ENCODE results near the gene MYD88. TPM values are rescaled to one million over a fixed set of nuclear protein-coding genes. Genes with fewer than 3 reads are reported as not detected.

MYD88 gene
- 10 to 100 TPM; 26.6 to 28.8 (median 27.6) TPM for polyA plus RNA-seq (ENCODE audit: insufficient read length in 4 of 4)

DNA sequence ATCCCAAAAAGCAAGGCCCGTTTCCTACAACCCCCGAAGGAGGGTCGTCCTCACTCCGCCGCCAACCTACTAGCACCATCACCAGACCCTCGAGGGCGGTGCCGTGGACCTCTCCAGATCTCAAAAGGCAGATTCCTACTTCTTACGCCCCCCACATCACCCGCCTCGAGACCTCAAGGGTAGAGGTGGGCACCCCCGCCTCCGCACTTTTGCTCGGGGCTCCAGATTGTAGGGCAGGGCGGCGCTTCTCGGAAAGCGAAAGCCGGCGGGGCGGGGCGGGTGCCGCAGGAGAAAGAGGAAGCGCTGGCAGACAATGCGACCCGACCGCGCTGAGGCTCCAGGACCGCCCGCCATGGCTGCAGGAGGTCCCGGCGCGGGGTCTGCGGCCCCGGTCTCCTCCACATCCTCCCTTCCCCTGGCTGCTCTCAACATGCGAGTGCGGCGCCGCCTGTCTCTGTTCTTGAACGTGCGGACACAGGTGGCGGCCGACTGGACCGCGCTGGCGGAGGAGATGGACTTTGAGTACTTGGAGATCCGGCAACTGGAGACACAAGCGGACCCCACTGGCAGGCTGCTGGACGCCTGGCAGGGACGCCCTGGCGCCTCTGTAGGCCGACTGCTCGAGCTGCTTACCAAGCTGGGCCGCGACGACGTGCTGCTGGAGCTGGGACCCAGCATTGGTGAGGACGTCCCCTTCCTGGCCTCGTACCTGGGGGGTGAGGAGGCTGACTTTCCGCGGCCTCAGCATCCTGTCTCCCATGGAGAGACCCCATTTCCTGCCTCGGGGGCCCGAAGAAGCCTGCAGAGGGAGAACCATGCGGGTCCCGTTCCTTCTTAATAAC, at the start of gene MYD88:
TSS of gene MYD88 (plus strand) at position 313 of the 842 bp plus-strand sequence. CDS start at position 353, 40 bp downstream.
- DNase-seq (ENCODE audit: low read depth in 4 of 4, low spot score in 3 of 4), result no peak

- no peak for DNase-seq (ENCODE audit: low read depth in 4 of 4, low spot score in 3 of 4)
Measured at GRCh38 chr3:38089163-38089562, 49.3 kb upstream of the MYD88 start.

DNA sequence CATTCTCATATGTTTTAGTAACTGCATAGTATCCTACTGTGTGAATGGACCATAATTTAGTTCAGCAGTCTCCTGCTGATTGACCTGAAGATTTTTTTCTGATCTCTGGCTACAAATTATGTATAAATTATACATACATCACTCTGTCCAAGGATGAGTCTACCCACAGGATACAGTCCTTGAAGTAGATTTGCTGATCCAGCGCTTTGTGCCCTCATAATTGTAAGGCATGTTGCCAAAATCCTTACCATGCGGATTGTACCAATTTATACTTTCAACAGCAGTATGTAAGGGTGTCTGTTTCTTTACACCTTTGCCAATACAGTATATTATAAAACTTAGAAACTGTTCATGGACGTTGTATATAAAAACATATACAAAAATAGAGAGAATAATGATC, 48.0 kb upstream of the MYD88 start:
- DNase-seq (ENCODE audit: low read depth in 4 of 4, low spot score in 3 of 4), result no peak

DNA sequence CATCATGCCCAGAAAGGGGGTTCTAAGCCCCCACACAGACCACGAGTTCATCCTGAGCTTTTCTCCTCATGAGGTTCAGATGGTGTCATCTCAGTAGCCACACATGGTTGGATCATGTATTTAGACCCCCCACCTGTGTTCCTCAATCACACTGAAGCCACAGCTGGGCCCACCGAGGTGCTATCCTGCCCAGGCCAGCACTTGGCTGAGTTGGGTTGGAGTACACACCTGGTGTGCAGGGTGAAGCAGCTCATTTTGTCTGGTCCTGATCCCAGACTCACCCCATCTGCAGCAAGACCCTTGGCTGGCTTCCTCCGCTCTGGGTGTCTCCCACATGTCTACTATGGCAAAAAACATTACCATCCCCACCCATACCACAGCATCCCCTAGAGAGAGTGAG, 43.5 kb upstream of the MYD88 start:
- DNase-seq (ENCODE audit: low read depth in 4 of 4, low spot score in 3 of 4), result no peak

- DNase-seq (ENCODE audit: low read depth in 4 of 4, low spot score in 3 of 4), result no peak
Measured at GRCh38 chr3:38095669-38096483, 42.6 kb upstream of the MYD88 start.

DNA sequence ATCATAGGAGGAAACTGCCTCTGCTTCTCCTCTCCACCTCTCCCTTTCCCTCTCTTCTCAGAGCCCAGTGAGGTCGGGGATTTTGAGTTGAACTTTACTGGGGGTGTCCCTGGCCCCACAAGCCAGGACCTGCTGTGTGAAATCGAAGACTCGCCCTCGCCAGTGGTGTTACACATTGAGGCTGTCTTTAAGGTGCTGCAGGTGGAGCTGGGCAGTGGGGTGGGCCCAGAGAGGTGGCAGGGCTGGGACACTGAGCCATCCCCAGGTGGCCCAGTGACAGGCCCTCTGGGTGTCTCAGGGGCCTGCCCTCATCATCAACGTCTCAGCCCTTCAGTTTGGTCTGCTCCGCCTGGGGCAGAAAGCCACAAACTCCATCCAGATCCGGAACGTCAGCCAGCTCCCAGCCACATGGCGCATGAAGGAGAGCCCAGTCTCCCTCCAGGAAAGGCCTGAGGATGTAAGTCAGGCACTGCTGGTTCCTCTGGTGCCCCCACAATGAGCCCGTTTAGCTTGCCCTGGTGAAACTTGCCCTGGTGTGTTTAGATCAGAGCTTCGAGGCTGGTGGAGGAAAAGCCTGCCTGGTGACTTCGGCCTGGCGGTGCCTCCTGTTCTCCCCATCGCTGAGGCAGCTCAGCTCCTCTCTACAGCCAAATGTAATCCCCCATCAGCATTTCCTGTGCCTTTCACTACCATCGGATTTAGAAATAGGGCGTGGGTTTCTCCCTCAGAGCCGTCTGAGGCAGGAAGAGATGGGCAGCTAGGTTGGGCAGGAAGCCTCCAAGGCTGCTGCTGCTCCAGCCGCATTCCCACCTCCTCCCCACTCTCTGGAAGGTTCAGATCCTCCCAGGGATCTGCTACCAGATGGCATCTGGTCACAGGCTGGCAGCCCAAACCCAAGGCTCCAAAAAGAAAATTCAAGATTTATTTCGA, 40.8 kb upstream of the MYD88 start:
- no peak for DNase-seq (ENCODE audit: low read depth in 4 of 4, low spot score in 3 of 4)

DNA sequence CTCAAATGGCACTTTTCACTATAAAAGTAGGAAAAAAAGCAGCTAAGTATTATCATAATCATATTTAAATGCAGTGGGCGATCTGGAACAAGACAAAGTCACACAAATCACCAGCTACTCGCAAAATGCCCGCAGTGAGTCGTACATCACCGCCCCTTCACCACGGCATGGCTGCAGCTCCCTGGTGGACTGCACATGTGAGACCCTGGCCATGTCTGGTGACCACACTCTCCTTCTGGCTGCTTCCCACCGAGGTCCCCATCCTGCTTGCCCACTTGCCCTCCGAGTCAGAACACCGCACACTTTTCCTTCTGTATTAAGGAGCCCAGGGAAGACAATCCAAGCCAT, 40.1 kb upstream of the MYD88 start:
- no peak for DNase-seq (ENCODE audit: low read depth in 4 of 4, low spot score in 3 of 4)

- no peak for DNase-seq (ENCODE audit: low read depth in 4 of 4, low spot score in 3 of 4)
Measured at GRCh38 chr3:38099518-38099917, 38.9 kb upstream of the MYD88 start.

- DNase-seq (ENCODE audit: low read depth in 4 of 4, low spot score in 3 of 4), result no peak
Measured at GRCh38 chr3:38100498-38100897, 38.0 kb upstream of the MYD88 start.

- DNase-seq (ENCODE audit: low read depth in 4 of 4, low spot score in 3 of 4), result no peak
Measured at GRCh38 chr3:38101811-38102443, 36.5 kb upstream of the MYD88 start.

GRCh38 chr3:38102444-38102814, 36.0 kb upstream of the MYD88 start:
- DNase-seq (ENCODE audit: low read depth in 4 of 4, low spot score in 3 of 4), result no peak

- no peak for DNase-seq (ENCODE audit: low read depth in 4 of 4, low spot score in 3 of 4)
Measured at GRCh38 chr3:38105525-38105924, 32.9 kb upstream of the MYD88 start.

DNA sequence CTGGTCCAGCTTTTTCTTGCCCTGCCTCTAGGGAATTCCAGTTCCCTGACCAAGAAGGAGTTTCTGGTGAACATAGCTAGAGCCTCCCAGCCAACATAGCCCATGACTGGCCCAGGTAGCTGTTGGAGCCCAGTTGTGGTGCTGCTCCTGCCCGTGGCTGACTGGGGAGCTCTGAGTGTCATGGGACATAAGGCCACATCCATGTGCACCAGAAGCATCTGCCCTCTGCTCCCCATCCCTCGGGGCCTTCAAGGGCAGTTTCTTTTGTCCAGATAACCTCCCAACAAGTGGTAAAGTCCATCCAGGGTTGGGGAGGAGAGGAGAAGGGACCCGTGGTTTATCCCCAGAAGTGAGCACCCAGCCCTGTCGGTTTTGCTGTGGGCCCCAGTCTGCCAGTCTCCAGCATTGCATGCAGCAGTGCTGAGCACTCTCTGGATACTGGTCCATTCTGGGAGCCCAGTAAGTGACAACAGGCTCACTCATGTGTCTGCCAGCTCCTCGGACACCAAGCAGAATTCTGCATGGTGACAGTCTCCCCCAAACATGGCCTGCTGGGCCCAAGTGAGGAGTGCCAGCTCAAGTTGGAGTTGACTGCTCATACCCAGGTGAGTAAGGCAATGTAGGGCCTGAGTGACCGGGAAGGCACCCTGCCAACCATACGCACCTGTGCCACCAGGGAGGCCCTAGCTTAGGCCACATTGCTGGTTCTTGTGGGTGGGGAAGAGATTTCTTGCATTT, 30.4 kb upstream of the MYD88 start:
- no peak for DNase-seq (ENCODE audit: low read depth in 4 of 4, low spot score in 3 of 4)

DNA sequence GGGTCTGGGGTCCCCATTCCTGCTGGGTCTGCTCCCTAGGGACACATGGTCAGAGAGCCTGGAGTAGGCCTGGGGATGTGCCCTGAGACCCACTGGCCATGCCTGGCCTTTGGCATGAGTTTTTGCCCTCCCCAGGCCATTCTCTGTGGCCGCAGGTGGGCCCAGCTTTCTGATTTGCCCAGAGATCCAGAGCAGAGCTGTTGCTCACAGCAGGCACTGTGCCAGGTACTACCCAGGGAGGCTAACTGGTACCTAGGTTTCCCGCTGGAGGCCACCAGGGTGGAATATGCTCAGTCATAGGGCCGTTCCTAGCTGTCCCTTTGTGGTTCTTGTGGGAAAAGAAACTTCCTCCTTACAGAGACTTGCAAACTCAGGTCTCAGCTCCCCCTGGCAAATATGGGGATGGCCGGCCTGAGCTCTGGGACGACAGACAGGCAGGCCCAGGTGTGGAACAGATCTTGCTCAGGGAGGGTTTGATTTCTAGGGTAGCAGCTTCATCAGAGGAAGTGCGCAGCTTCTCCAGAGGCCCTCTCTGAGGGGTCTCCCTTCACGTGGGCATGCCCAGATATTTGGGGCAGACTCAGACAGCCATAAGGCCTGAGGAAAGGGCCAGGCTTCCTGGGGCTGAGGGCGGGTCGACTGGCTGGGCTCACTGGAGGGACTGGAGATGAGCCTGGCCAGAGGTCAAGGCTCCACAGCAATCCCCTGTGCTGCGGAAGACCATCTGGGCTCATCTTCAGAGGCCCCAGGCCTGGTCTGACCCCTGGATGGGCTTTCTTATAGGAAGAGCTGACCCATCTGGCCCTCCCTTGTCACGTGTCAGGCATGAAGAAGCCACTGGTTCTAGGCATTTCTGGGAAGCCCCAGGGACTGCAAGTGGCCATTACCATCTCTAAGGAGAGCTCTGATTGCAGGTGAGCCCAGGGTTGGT, 29.5 kb upstream of the MYD88 start:
- DNase-seq (ENCODE audit: low read depth in 4 of 4, low spot score in 3 of 4), result no peak

- no peak for DNase-seq (ENCODE audit: low read depth in 4 of 4, low spot score in 3 of 4)
Measured at GRCh38 chr3:38109580-38110313, 28.7 kb upstream of the MYD88 start.

- no peak for DNase-seq (ENCODE audit: low read depth in 4 of 4, low spot score in 3 of 4)
Measured at GRCh38 chr3:38110314-38111050, 28.0 kb upstream of the MYD88 start.

- no peak for DNase-seq (ENCODE audit: low read depth in 4 of 4, low spot score in 3 of 4)
Measured at GRCh38 chr3:38111201-38111600, 27.3 kb upstream of the MYD88 start.
